Heart left ventricle (tissue), 16 donors: ENCODE data around the gene POLR3GL. TPM values are rescaled to one million over a fixed set of nuclear protein-coding genes. Genes with fewer than 3 reads are reported as not detected.
A peak's percentile ranks its signal among the peaks of the same experiment; 100 is the strongest.

Experiments used
- ATAC-seq, 4 donors: fragments of 200-7000 bp; cut with Tn5 transposase; one replicate each; pipeline ENCODE4 v1.9.1; 2020 to 2022; ENCODE audit warnings: moderate library complexity in 4 of 4, mild to moderate bottlenecking in 3 of 4, moderate number of reproducible peaks in 1 of 4
- DNase-seq, 5 donors: peaks; one replicate each; pipeline ENCODE4 v3.0.0-alpha.2; 2020
- H3K27ac ChIP-seq, 12 donors: fragments of 200-600 bp; sonication (generic) in 4 of 12; one replicate each; pipeline versions ENCODE4 v1.5.0 to v1.8.0; 2016 to 2022; ENCODE audit warnings: mild to moderate bottlenecking in 2 of 12
- H3K27me3 ChIP-seq, 9 donors: fragments of 200-600 bp; sonication (generic) in 2 of 9; one replicate each; pipeline versions ENCODE4 v1.5.1 to v1.8.0; 2016 to 2022; ENCODE audit warnings: mild to moderate bottlenecking in 3 of 9
- H3K36me3 ChIP-seq, 9 donors: fragments of 200-600 bp; sonication (generic) in 2 of 9; one replicate each; pipeline versions ENCODE4 v1.5.0 to v1.8.0; 2018 to 2022; ENCODE audit warnings: mild to moderate bottlenecking in 2 of 9
- H3K4me1 ChIP-seq, 12 donors: fragments of 200-600 bp; sonication (generic) in 4 of 12; one replicate each; pipeline versions ENCODE4 v1.5.0 to v1.8.0; 2016 to 2022; ENCODE audit warnings: mild to moderate bottlenecking in 3 of 12
- H3K4me3 ChIP-seq, 12 donors: fragments of 200-600 bp; sonication (generic) in 4 of 12; one replicate each; pipeline versions ENCODE4 v1.5.0 to v1.8.0; 2017 to 2022; ENCODE audit warnings: mild to moderate bottlenecking in 9 of 12, moderate library complexity in 4 of 12
- H3K9me3 ChIP-seq, 12 donors: fragments of 200-600 bp; sonication (generic) in 4 of 12; one replicate each; pipeline versions ENCODE4 v1.5.0 to v1.8.0; 2016 to 2022; ENCODE audit warnings: mild to moderate bottlenecking in 1 of 12
- CTCF ChIP-seq, 12 donors: fragments of 200-600 bp; sonication (generic) in 4 of 12; IDR thresholded peaks; one replicate each; pipeline versions ENCODE4 v1.5.0 to v1.8.0; 2018 to 2022; ENCODE audit warnings: antibody characterized with exemption in 12 of 12, mild to moderate bottlenecking in 5 of 12
- POLR2A ChIP-seq, 2 donors: fragments of 450-650 bp; IDR thresholded peaks; one replicate each; pipeline ENCODE4 v1.6.1; 2017; ENCODE audit warnings: antibody characterized with exemption in 2 of 2, mild to moderate bottlenecking in 2 of 2, moderate library complexity in 2 of 2
- WGBS, 4 donors: extraction: QIAGEN DNeasy Blood & Tissue Kit in 2 of 4; methylation state at CpG; one replicate each; pipeline versions ENCODE4 v1.1.5 to v1.1.7; 2013 to 2018; 5-methylcytosine and 5-hydroxymethylcytosine counted together
- intact Hi-C, 10 donors: fragments of 100-400 bp; cut with DNase I; formaldehyde crosslinking; loops; one replicate each; pipeline versions ENCODE4 v1.11.1 to v1.14.2; 2022
- polyA plus RNA-seq, 2 donors: library from polyadenylated mRNA; stranded (reverse); fragments of 200-250 nt; gene quantifications; one replicate each; pipeline ENCODE4 v1.2.3, GENCODE V29; 2013
- total RNA-seq, 9 donors: library from RNA; depleted of rRNA in 2 of 9; stranded (reverse); fragments of >200 nt in 2 of 9; fragmentation: NEBNext Ultra II Directional in 3 of 9; extraction: Animal tissue kit (Norgen Biotek cat#: 25700) in 3 of 9; gene quantifications; one replicate each; pipeline versions ENCODE4 v1.1.0 to v1.2.4, GENCODE V29; 2016 to 2023
- donor health status: ischemic (EF 13 %, LVEDD 7.1; RV severe dilation, severe dysfunction).
- donor health status: healthy with polysubstance abuse.
- donor health status: DM: no; HTN: yes; CAD: no.
- donor health status: DM: no; HTN: no; CAD: no.
- donor health status: ischemic (EF 25% LVEDD 6.9; RV normal size, moderate dysfunction).
- donor health status: ischemic (EF 25% LVEDD 5.7; RV mildly dilated, moderate dysfunction).
- donor health status: healthy.
- donor health status: DM: yes; HTN: yes; CAD: no.
- donor health status: ischemic (EF 35%, LVEDD 5.7; RV mildly dilated, moderate dysfunction).
- donor health status: nonischemic (EF 11% LVEDD 7.7; RV severe dilation, severe dysfunction).
- donor health status: DM: yes; HTN: yes; CAD: no.
- donor health status: PGD.
- donor health status: ischemic (EF 29% LVEDD 5.4; RV normal size, mild dysfunction).
- donor health status: nonischemic (EF 23%, LVEDD 6.1; RV moderate dilation, normal function).

POLR3GL gene
- total and polyA plus RNA-seq, 11 donors = 30.2 to 69.4 (median 36.4) TPM

- Histone ChIP-seq H3K9me3 (no peaks in the 10 kb centered on the region), H3K4me1 (peaks cover 0 to 22% (median 5%) of the 10 kb centered on the region in 12 donors), H3K27me3 (peaks cover 0 to 25% (median 0%) of the 10 kb centered on the region in 9 donors), H3K4me3 (peak overlapping the region in 10 of 12 donors; percentile 16 to 55 (median 40)), H3K36me3 (peaks cover 0 to 4% (median 0%) of the 10 kb centered on the region in 9 donors), H3K27ac (peak overlapping the region in 5 of 12 donors; percentile 66 to 92 (median 76))
- DNase-seq (no peak), ATAC-seq (peak in 3 of 4 donors; percentile 4 to 16 (median 8))
- intact Hi-C loops = loop anchor here in 3 of 10 donors (5.0 to 10.0 kb wide), 2 partner anchors 125 to 177 kb away; no protein-coding TSS in a partner anchor
- 17 to 43% (median 27%) methylated on average over 23 to 43 of the region's 43 CpGs for WGBS, 4 donors
- no peak for TF ChIP-seq POLR2A (IDR thresholded peaks at IDR 0.05)
- no peak for TF ChIP-seq CTCF (IDR thresholded peaks at IDR 0.05)
Observed at GRCh38 chr1:146019231-146020057, 55.0 kb downstream of the POLR3GL start.

GRCh38 chr1:146020058-146021049 lies 55.9 kb downstream of the POLR3GL start:
- no peaks in the 10 kb centered on the region for H3K9me3 ChIP-seq
- ATAC-seq = peak in 3 of 4 donors; percentile 10 to 51 (median 32)
- TF ChIP-seq CTCF (IDR thresholded peaks at IDR 0.05) = no peak
- TF ChIP-seq POLR2A (IDR thresholded peaks at IDR 0.05) = no peak
- peaks cover 0 to 22% (median 5%) of the 10 kb centered on the region in 12 donors for H3K4me1 ChIP-seq
- peak overlapping the region in 9 of 12 donors; percentile 34 to 92 (median 76) for H3K27ac ChIP-seq
- 83 to 91% (median 88%) methylated on average over 4 of the region's 4 CpGs for WGBS, 4 donors
- peak overlapping the region in 11 of 12 donors; percentile 12 to 55 (median 43) for H3K4me3 ChIP-seq
- no peak for DNase-seq
- intact Hi-C loops = no loop called here
- peaks cover 0 to 25% (median 0%) of the 10 kb centered on the region in 9 donors for H3K27me3 ChIP-seq
- H3K36me3 ChIP-seq = peaks cover 0 to 4% (median 0%) of the 10 kb centered on the region in 9 donors

GRCh38 chr1:146021050-146021445 lies 56.6 kb downstream of the POLR3GL start:
- Histone ChIP-seq H3K9me3 (no peaks in the 10 kb centered on the region), H3K36me3 (peaks cover 0 to 4% (median 0%) of the 10 kb centered on the region in 9 donors), H3K27ac (peak overlapping the region in 10 of 12 donors; percentile 34 to 92 (median 75)), H3K4me1 (peaks cover 0 to 22% (median 5%) of the 10 kb centered on the region in 12 donors), H3K4me3 (peak overlapping the region in 11 of 12 donors; percentile 12 to 55 (median 43)), H3K27me3 (peaks cover 0 to 25% (median 0%) of the 10 kb centered on the region in 9 donors)
- WGBS, 4 donors = 31 to 61% (median 44%) methylated on average over 1 of the region's 1 CpG
- DNase-seq (no peak), ATAC-seq (peak; percentile 26 to 62 (median 44))
- intact Hi-C loops = no loop called here
- TF ChIP-seq POLR2A (IDR thresholded peaks at IDR 0.05) = no peak
- no peak for TF ChIP-seq CTCF (IDR thresholded peaks at IDR 0.05)
